ENCODE results near the gene APLF.
A peak's percentile ranks its signal among the peaks of the same experiment; 100 is the strongest.

APLF gene

GRCh38 chr2:68436270-68436669 lies 31.1 kb upstream of the APLF start:
- H3K4me3 ChIP-seq (ENCODE audit: insufficient read depth, low read length, poor library complexity, severe bottlenecking), result no peak overlapping the region
- H3K9ac ChIP-seq (ENCODE audit: low read length), result 0 out of 2 replicates have a peak overlapping the region, but pooled peaks have one; percentile 8
- H3K4me2 ChIP-seq (ENCODE audit: low read depth, low read length, poor library complexity, severe bottlenecking), result peak overlapping the region; percentile 9
- H3K9me3 ChIP-seq (ENCODE audit: insufficient read depth, low read length), result no peaks in the 10 kb centered on the region
- 0 out of 2 replicates have a peak, but pooled peaks cover 8% of the 10 kb centered on the region for H3F3A ChIP-seq (ENCODE audit: insufficient read depth)
- H3K79me2 ChIP-seq (ENCODE audit: insufficient read depth, low read length), result no peaks in the 10 kb centered on the region
- no peaks in the 10 kb centered on the region for H4K20me1 ChIP-seq (ENCODE audit: low read depth, low read length)
- TF ChIP-seq CTCF (IDR thresholded peaks at IDR 0.05; ENCODE audit: insufficient read depth, low read length, poor library complexity, severe bottlenecking) (no peak), EZH2phosphoT487 (conservative IDR thresholded peaks at IDR 0.05; ENCODE audit: low read length) (no peak)
- H3K9me2 ChIP-seq (replicated peaks; ENCODE audit: insufficient read depth, low read length), result no peaks in the 10 kb centered on the region
- no peak overlapping the region for H2AFZ ChIP-seq (ENCODE audit: low read depth, low read length, severe bottlenecking)
- peak overlapping the region; percentile 22; the same call in 1 of the 2 replicates for H3K27ac ChIP-seq (ENCODE audit: low read depth, low read length)
- no peaks in the 10 kb centered on the region for H3K36me3 ChIP-seq (ENCODE audit: low read length)
- no peaks in the 10 kb centered on the region for H3K27me3 ChIP-seq (ENCODE audit: low read length)

- H3K79me2 ChIP-seq (ENCODE audit: insufficient read depth, low read length), result no peaks in the 10 kb centered on the region
- no peaks in the 10 kb centered on the region for H3K9me2 ChIP-seq (replicated peaks; ENCODE audit: insufficient read depth, low read length)
- H3K4me2 ChIP-seq (ENCODE audit: low read depth, low read length, poor library complexity, severe bottlenecking), result no peak overlapping the region
- TF ChIP-seq EZH2phosphoT487 (conservative IDR thresholded peaks at IDR 0.05; ENCODE audit: low read length) (no peak), CTCF (IDR thresholded peaks at IDR 0.05; ENCODE audit: insufficient read depth, low read length, poor library complexity, severe bottlenecking) (no peak)
- no peak overlapping the region for H3K4me3 ChIP-seq (ENCODE audit: insufficient read depth, low read length, poor library complexity, severe bottlenecking)
- H3K27ac ChIP-seq (ENCODE audit: low read depth, low read length), result no peak overlapping the region
- no peaks in the 10 kb centered on the region for H3K9me3 ChIP-seq (ENCODE audit: insufficient read depth, low read length)
- no peak overlapping the region for H2AFZ ChIP-seq (ENCODE audit: low read depth, low read length, severe bottlenecking)
- H3K9ac ChIP-seq (ENCODE audit: low read length), result no peak overlapping the region
- H3K36me3 ChIP-seq (ENCODE audit: low read length), result no peaks in the 10 kb centered on the region
- H3F3A ChIP-seq (ENCODE audit: insufficient read depth), result 0 out of 2 replicates have a peak, but pooled peaks cover 8% of the 10 kb centered on the region
- no peaks in the 10 kb centered on the region for H3K27me3 ChIP-seq (ENCODE audit: low read length)
- H4K20me1 ChIP-seq (ENCODE audit: low read depth, low read length), result no peaks in the 10 kb centered on the region
Measured at GRCh38 chr2:68438455-68439303, 28.7 kb upstream of the APLF start.

- H3K9ac ChIP-seq (ENCODE audit: low read length), result peak overlapping the region; percentile 18
- H3K27me3 ChIP-seq (ENCODE audit: low read length), result no peaks in the 10 kb centered on the region
- no peaks in the 10 kb centered on the region for H3K9me3 ChIP-seq (ENCODE audit: insufficient read depth, low read length)
- no peaks in the 10 kb centered on the region for H3F3A ChIP-seq (ENCODE audit: insufficient read depth)
- H3K79me2 ChIP-seq (ENCODE audit: insufficient read depth, low read length), result no peaks in the 10 kb centered on the region
- H3K36me3 ChIP-seq (ENCODE audit: low read length), result no peaks in the 10 kb centered on the region
- H3K9me2 ChIP-seq (replicated peaks; ENCODE audit: insufficient read depth, low read length), result no peaks in the 10 kb centered on the region
- peak overlapping the region; percentile 4 for H2AFZ ChIP-seq (ENCODE audit: low read depth, low read length, severe bottlenecking)
- no peaks in the 10 kb centered on the region for H4K20me1 ChIP-seq (ENCODE audit: low read depth, low read length)
- peak overlapping the region; percentile 68 for H3K4me2 ChIP-seq (ENCODE audit: low read depth, low read length, poor library complexity, severe bottlenecking)
- peak; percentile 83 for TF ChIP-seq CTCF (IDR thresholded peaks at IDR 0.05; ENCODE audit: insufficient read depth, low read length, poor library complexity, severe bottlenecking)
- no peak for TF ChIP-seq EZH2phosphoT487 (conservative IDR thresholded peaks at IDR 0.05; ENCODE audit: low read length)
- peak overlapping the region; percentile 78 for H3K27ac ChIP-seq (ENCODE audit: low read depth, low read length)
- H3K4me3 ChIP-seq (ENCODE audit: insufficient read depth, low read length, poor library complexity, severe bottlenecking), result peak overlapping the region; percentile 1
Measured at GRCh38 chr2:68441179-68441993, 26.0 kb upstream of the APLF start.
